Neural progenitor cell (in vitro differentiated cells): ENCODE measurements around the gene TGFB2. TPM values are rescaled to one million over a fixed set of nuclear protein-coding genes. Genes with fewer than 3 reads are reported as not detected.

ENCODE experiments used
- DNase-seq: peaks from one replicate; pipeline ENCODE4 v3.0.0-alpha.2; 2016; ENCODE audit warnings: low spot score
- H2AFZ ChIP-seq: fragments of 200-600 bp; sonication (generic); replicated peaks from 2 replicates; pipeline ENCODE4 v1.6.1; 2016; ENCODE audit warnings: antibody characterized with exemption
- H3F3A ChIP-seq: fragments of 200-600 bp; sonication (generic); 2 replicates; pipeline ENCODE4 v1.6.1; 2016; ENCODE audit warnings: antibody characterized with exemption, low read depth
- H3K27ac ChIP-seq: fragments of 200-600 bp; sonication (generic); 2 replicates; pipeline ENCODE4 v1.5.1; 2016; ENCODE audit warnings: mild to moderate bottlenecking
- H3K27me3 ChIP-seq: fragments of 200-600 bp; sonication (generic); 2 replicates; pipeline ENCODE4 v1.6.1; 2016; ENCODE audit warnings: mild to moderate bottlenecking, moderate library complexity
- H3K36me3 ChIP-seq: fragments of 200-600 bp; sonication (generic); 2 replicates; pipeline ENCODE4 v1.5.1; 2016
- H3K4me1 ChIP-seq: fragments of 200-600 bp; sonication (generic); 2 replicates; pipeline ENCODE4 v1.6.1; 2016; ENCODE audit warnings: mixed run types
- H3K4me2 ChIP-seq: fragments of 200-600 bp; sonication (generic); 2 replicates; pipeline ENCODE4 v1.6.1; 2016
- H3K4me3 ChIP-seq: fragments of 200-600 bp; sonication (generic); 2 replicates; pipeline ENCODE4 v1.5.1; 2016
- H3K79me2 ChIP-seq: fragments of 200-600 bp; sonication (generic); 2 replicates; pipeline ENCODE4 v1.6.1; 2016; ENCODE audit warnings: low read depth
- H3K9ac ChIP-seq: fragments of 200-600 bp; sonication (generic); 2 replicates; pipeline ENCODE4 v1.6.1; 2016
- H3K9me3 ChIP-seq: fragments of 200-600 bp; sonication (generic); 2 replicates; pipeline ENCODE4 v1.5.1; 2016; ENCODE audit warnings: low read depth
- H4K20me1 ChIP-seq: fragments of 200-600 bp; sonication (generic); 2 replicates; pipeline ENCODE4 v1.6.1; 2016; ENCODE audit warnings: low read depth
- H3K27ac Mint-ChIP-seq: 3 replicates; pipeline ENCODE4 v1.8.0; 2021; ENCODE audit warnings: mixed read lengths
- H3K27me3 Mint-ChIP-seq: 2 replicates; pipeline ENCODE4 v1.8.0; 2022; ENCODE audit warnings: low read depth, mild to moderate bottlenecking, inconsistent platforms, moderate library complexity, mixed read lengths; ENCODE audit not compliant: insufficient read depth
- H3K36me3 Mint-ChIP-seq: 3 replicates; pipeline ENCODE4 v1.8.0; 2021; ENCODE audit warnings: mixed read lengths
- H3K4me1 Mint-ChIP-seq: 3 replicates; pipeline ENCODE4 v1.8.0; 2021; ENCODE audit warnings: mixed read lengths
- H3K4me3 Mint-ChIP-seq: 3 replicates; pipeline ENCODE4 v1.8.0; 2021; ENCODE audit warnings: mild to moderate bottlenecking, moderate library complexity, mixed read lengths
- H3K9me3 Mint-ChIP-seq: 3 replicates; pipeline ENCODE4 v1.8.0; 2020; ENCODE audit warnings: mixed read lengths
- CTCF ChIP-seq: fragments of 200-600 bp; sonication (generic); IDR thresholded peaks from 2 replicates; pipeline ENCODE4 v1.5.1; 2017; ENCODE audit warnings: antibody characterized with exemption, mild to moderate bottlenecking
- EZH2 ChIP-seq: fragments of 200-600 bp; sonication (generic); IDR thresholded peaks from 2 replicates; pipeline ENCODE4 v1.6.1; 2017; ENCODE audit warnings: antibody characterized with exemption, mild to moderate bottlenecking, moderate library complexity
- EZH2phosphoT487 ChIP-seq: fragments of 200-600 bp; sonication (generic); IDR thresholded peaks from 2 replicates; pipeline ENCODE4 v1.6.1; 2017; ENCODE audit warnings: antibody characterized with exemption
- total RNA-seq: library from RNA; depleted of rRNA; stranded (reverse); fragments of >200 nt; gene quantifications from 2 replicates; pipeline ENCODE4 v1.2.3, GENCODE V29; 2015; ENCODE audit warnings: low replicate concordance

TGFB2 gene
- total RNA-seq, 1 donor from 2014 or later: 1.9 TPM

- Mint-ChIP-seq H3K4me3 (no peak overlapping the region), H3K27me3 (peaks cover 6% of the 10 kb centered on the region), H3K36me3 (no peaks in the 10 kb centered on the region), H3K4me1 (peaks cover 6% of the 10 kb centered on the region), H3K9me3 (no peaks in the 10 kb centered on the region), H3K27ac (no peak overlapping the region)
- Histone ChIP-seq H3K36me3 (no peaks in the 10 kb centered on the region), H2AFZ (no peak overlapping the region), H3K4me1 (peaks cover 4% of the 10 kb centered on the region), H3K4me3 (no peak overlapping the region), H3K9ac (no peak overlapping the region), H3K79me2 (no peaks in the 10 kb centered on the region), H3K27me3 (no peaks in the 10 kb centered on the region), H4K20me1 (no peaks in the 10 kb centered on the region), H3F3A (no peaks in the 10 kb centered on the region), H3K27ac (no peak overlapping the region), H3K9me3 (no peaks in the 10 kb centered on the region), H3K4me2 (no peak overlapping the region)
- no peak for TF ChIP-seq EZH2phosphoT487
- no peak for TF ChIP-seq EZH2
- TF ChIP-seq CTCF: no peak
- no peak for DNase-seq
Measured at GRCh38 chr1:218394416-218394815, 49.3 kb downstream of the TGFB2 start.

- Histone ChIP-seq H3K27me3 (no peaks in the 10 kb centered on the region), H2AFZ (no peak overlapping the region), H3K36me3 (no peaks in the 10 kb centered on the region), H3K9me3 (no peaks in the 10 kb centered on the region), H3K27ac (no peak overlapping the region), H3K4me1 (peaks cover 4% of the 10 kb centered on the region), H3K79me2 (no peaks in the 10 kb centered on the region), H3K4me2 (no peak overlapping the region), H3F3A (no peaks in the 10 kb centered on the region), H3K4me3 (no peak overlapping the region), H4K20me1 (no peaks in the 10 kb centered on the region), H3K9ac (no peak overlapping the region)
- no peak for DNase-seq
- H3K4me3 Mint-ChIP-seq: no peak overlapping the region
- peaks cover 2% of the 10 kb centered on the region for H3K9me3 Mint-ChIP-seq
- no peak for TF ChIP-seq EZH2phosphoT487
- TF ChIP-seq EZH2: no peak
- no peak for TF ChIP-seq CTCF
- peaks cover 6% of the 10 kb centered on the region for H3K27me3 Mint-ChIP-seq
- no peak overlapping the region for H3K27ac Mint-ChIP-seq
- H3K4me1 Mint-ChIP-seq: peaks cover 4% of the 10 kb centered on the region
- H3K36me3 Mint-ChIP-seq: no peaks in the 10 kb centered on the region
Measured at GRCh38 chr1:218394989-218395388, 49.9 kb downstream of the TGFB2 start.

- H3F3A ChIP-seq: no peaks in the 10 kb centered on the region
- peaks cover 6% of the 10 kb centered on the region for H3K27me3 Mint-ChIP-seq
- H3K4me1 Mint-ChIP-seq: peaks cover 3% of the 10 kb centered on the region
- H3K4me3 Mint-ChIP-seq: no peak overlapping the region
- no peaks in the 10 kb centered on the region for H3K36me3 Mint-ChIP-seq
- peaks cover 4% of the 10 kb centered on the region for H3K4me1 ChIP-seq
- no peak for DNase-seq
- peaks cover 3% of the 10 kb centered on the region for H3K9me3 Mint-ChIP-seq
- H4K20me1 ChIP-seq: no peaks in the 10 kb centered on the region
- H3K4me2 ChIP-seq: no peak overlapping the region
- H3K9me3 ChIP-seq: no peaks in the 10 kb centered on the region
- H2AFZ ChIP-seq: no peak overlapping the region
- H3K27me3 ChIP-seq: no peaks in the 10 kb centered on the region
- no peak overlapping the region for H3K27ac ChIP-seq
- no peak overlapping the region for H3K27ac Mint-ChIP-seq
- H3K79me2 ChIP-seq: no peaks in the 10 kb centered on the region
- TF ChIP-seq EZH2 (no peak), EZH2phosphoT487 (no peak), CTCF (no peak)
- no peak overlapping the region for H3K4me3 ChIP-seq
- H3K36me3 ChIP-seq: no peaks in the 10 kb centered on the region
- H3K9ac ChIP-seq: no peak overlapping the region
Measured at GRCh38 chr1:218395916-218396315, 50.8 kb downstream of the TGFB2 start.
